Ovary (tissue), 3 donors: ENCODE data around the gene PKD1L1.

Source experiments
- EP300 ChIP-seq: sonication (generic); formaldehyde crosslinking; IDR thresholded peaks from one replicate; pipeline ENCODE4 v1.6.1; 2017; ENCODE audit warnings: antibody characterized with exemption
- TF ChIP-seq, protein P1 (sequence below), 3 donors: fragments of 450-650 bp in 2 of 3; fragments of 200-600 bp in 1 of 3; IDR thresholded peaks; one replicate each; pipeline versions ENCODE4 v1.5.1 to v1.8.0; 2016 to 2022; ENCODE audit warnings: antibody characterized with exemption in 3 of 3, mild to moderate bottlenecking in 1 of 3
- donor health status: DM: no; HTN: no; CAD: no.

DNA sequence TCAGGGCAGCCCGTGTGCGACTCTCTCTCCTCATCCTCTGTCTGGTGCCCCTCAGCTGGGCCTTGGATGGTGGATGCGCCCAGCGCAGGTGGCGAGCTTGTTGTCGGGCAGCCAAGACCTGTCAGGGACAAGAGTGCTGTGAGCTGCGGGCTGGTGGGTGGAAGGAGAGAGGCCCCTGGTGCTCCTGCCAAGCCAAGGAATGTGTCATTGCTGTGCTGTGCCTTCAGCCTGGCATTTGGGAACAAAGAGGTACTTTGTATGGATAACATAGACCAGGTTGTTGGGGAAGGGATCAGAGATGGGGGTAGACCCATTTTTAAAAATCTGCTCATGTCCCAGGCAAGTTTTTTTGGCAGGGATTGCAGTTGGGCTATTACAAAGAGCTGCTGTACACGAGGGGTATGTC is 120.9 kb downstream of the PKD1L1 start:
- TF ChIP-seq, protein P1, sequence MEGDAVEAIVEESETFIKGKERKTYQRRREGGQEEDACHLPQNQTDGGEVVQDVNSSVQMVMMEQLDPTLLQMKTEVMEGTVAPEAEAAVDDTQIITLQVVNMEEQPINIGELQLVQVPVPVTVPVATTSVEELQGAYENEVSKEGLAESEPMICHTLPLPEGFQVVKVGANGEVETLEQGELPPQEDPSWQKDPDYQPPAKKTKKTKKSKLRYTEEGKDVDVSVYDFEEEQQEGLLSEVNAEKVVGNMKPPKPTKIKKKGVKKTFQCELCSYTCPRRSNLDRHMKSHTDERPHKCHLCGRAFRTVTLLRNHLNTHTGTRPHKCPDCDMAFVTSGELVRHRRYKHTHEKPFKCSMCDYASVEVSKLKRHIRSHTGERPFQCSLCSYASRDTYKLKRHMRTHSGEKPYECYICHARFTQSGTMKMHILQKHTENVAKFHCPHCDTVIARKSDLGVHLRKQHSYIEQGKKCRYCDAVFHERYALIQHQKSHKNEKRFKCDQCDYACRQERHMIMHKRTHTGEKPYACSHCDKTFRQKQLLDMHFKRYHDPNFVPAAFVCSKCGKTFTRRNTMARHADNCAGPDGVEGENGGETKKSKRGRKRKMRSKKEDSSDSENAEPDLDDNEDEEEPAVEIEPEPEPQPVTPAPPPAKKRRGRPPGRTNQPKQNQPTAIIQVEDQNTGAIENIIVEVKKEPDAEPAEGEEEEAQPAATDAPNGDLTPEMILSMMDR (IDR thresholded peaks at IDR 0.05): no peak
- no peak for TF ChIP-seq EP300
